ENCODE data around the gene C1orf116.

- no peak for TF ChIP-seq EZH2 (IDR thresholded peaks at IDR 0.05; ENCODE audit: borderline replicate concordance, control insufficient read depth, low read depth, low read length)
- no peak for TF ChIP-seq CBFB (IDR thresholded peaks at IDR 0.05; ENCODE audit: low read depth)
- TF ChIP-seq NR2C2 (IDR thresholded peaks at IDR 0.05; ENCODE audit: borderline replicate concordance, control insufficient read depth, insufficient read length, low read depth): no peak
- TF ChIP-seq KAT2A (conservative IDR thresholded peaks at IDR 0.05; ENCODE audit: control insufficient read depth, low read depth, low read length): no peak
- TF ChIP-seq REST (IDR thresholded peaks at IDR 0.05; ENCODE audit: low read depth, low read length): no peak
- TF ChIP-seq ELK1 (IDR thresholded peaks at IDR 0.05; ENCODE audit: low read depth, low read length): no peak
- no peak for TF ChIP-seq BACH1 (IDR thresholded peaks at IDR 0.05; ENCODE audit: borderline replicate concordance)
Observed at GRCh38 chr1:207013321-207014085, 19.1 kb downstream of the C1orf116 start.
